Measurements from ENCODE around the gene RBPJ.

RBPJ gene

DNA sequence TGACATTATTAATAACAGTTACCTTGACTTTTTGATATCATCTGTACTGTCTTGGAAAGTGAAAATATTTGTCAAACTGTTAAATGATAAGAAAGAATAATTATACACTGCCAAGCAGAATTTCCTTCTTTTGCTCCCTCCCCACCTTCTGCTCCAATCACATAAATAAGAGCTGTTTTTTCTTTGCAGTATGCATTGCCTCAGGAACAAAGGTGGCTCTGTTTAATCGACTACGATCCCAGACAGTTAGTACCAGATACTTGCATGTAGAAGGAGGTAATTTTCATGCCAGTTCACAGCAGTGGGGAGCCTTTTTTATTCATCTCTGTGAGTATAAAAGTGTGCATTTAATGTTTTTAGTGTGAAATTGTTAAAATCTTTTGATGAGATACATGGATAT lies 103.3 kb downstream of the RBPJ start:
- no peak for DNase-seq

DNA sequence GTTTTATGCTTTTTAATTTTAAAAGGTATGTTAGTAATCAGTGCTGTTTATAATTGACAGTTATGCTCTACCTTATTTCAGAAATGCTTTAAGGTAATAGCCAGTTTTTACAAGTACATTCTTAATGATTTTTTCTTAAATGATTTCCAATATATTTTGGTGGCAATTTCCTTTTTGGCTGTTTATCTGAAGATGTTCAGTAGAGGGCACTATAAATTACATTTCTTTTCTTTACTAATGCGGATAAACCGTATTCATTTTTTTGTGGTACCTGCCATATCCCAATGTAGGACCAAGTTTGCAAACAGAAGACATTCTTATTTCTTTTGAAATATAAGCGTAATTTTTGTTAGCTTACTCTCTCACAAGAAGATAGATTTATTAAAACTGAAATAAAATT lies 104.0 kb downstream of the RBPJ start:
- DNase-seq, result no peak

DNA sequence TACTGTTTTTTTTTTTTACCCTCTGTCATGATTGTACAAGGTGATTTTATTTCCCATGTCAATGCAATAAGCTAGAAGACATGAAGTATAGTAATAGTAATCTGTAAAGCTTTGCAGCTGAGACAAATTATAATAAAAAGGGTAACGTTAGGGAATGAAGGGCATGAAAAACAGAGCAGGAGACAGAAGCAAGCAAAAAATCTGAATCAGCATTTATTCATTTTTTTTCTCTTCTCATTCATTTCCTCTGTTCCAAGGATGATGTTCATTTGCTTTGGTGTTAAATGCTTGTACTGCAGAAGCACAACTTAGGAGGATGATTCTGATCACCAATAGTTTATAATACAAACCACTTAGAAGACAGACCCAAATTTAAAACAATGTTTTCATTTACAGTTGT lies 105.1 kb downstream of the RBPJ start:
- DNase-seq, result no peak

DNA sequence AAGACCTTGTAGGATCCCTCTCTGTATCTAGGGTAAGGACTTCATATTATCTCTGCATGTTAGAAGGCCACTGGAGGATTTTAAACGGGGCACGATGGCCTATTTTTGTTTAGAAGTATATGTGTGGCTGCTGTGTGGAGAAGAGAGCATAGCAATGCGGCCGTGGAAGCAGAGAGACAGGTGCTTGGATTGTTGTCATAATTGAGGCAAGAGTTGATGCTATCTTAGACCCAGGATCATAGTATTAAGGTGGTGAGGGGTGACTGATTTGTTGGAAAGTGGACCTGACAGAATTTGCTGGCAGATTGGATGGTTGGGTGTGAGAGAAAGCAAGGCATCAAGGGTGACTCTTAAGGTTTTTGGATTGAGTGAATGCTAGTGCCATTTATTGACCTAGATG lies 106.1 kb downstream of the RBPJ start:
- DNase-seq, result no peak

DNA sequence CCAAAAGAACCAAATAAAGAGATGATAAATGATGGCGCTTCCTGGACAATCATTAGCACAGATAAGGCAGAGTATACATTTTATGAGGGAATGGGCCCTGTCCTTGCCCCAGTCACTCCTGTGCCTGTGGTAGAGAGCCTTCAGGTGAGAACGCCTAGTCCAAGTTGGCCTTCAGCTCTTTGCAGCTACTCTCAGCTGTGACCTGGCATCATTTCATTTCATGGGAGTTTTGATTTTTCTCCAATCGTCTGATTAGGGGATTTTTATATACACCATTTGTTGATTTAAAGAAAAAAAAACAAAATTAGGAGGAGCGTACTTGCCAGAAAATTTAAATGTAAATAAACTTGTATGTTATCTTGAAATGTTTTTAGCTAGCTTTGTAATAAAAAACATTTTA lies 109.1 kb downstream of the RBPJ start:
- no peak for DNase-seq

DNA sequence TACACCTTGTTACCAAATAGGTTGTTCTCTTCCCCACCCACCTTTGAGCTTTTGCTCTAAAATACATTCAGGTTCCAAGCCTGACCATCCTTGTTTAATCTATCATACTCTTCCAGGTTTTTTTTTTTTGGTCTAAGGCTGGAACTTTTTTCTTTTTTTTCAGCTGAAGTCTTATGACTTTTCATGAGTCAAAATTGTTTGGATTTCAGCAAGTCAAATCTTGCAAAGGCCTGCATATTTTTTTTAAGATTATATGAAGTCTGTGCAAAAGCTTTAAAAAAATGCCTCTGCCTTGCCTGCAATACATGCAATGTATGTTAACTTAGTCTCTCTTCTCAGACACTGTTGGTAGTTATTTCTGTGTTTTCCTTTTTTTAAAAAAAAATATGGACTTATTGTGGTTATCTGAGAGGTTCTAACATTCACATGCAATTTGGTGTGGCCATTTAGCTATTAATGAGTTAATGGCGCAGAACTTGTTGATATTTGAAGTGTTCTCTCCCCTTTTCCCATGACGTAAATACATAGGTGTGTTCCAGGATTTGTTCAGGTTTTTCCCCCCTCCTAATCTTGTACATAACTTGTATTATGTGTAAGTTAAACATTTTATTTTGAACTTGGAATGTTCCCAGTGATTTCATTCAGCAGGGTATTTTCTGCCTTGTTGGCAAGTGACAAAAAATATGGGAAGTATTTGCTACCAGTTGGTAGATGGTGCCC lies 110.8 kb downstream of the RBPJ start:
- no peak for DNase-seq

DNA sequence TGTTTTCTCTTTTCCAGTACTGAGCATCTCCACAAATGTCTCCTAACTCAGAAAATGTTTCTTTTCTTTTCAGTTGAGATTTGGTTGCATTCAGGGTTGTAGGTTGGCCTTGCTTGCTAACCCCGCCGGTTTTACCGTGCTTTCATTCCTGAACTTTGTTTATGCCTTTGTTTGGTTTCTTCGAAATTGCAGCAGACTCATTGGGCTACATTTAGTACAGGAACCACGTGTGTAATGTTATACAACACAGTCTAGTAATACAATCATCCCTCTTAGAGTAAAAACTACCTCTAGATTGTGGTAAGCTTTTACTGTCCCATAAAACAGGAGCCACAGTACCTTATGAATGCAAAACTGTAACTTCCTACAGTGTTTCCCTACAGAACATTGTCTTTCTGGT lies 111.6 kb downstream of the RBPJ start:
- no peak for DNase-seq

DNA sequence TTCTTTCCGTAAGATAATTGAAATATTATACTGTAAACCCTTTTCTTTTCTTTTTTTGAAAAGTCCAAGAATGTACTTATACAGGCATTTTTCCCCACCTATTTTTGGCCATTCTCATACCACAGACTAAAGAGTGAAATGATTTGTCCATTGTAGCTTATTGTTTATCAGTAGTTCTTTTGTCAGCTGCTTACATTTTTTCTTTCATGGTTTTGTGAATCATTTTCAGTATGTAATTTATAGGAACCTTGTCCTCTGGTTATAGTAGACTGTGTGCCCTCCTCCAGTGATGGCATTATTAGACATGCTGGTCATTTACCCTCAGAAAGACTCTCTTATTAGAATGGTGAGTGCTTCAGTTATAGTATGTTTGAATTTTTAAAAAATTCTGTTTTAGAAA lies 112.7 kb downstream of the RBPJ start:
- DNase-seq, result no peak

DNA sequence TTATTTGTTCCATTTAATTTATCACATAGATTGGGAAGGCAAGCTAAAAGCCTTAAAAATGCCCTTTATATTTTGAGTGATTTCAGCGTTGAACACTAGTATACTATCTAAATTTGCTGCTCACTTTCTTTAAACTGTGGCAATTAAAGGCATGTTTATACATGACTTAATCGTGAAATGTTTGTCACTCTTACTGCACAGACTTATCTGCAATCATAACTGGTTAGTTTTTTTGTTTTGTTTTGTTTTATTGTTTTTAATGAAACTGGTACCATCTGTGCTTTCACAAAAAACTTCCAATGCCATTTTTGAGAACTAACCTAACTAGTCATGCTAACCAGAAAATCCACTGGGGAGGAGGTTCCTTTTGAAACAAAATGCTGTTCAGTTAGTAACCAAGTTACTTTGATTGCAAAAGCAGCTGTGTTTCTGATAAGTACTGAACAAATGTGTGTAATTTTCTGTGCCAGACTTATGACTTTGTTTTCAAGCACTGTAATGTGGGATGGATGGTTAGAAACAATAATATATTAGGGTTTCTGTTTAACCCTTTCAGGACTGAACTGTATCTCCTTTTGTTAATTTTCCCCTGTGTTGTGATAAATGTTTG lies 113.3 kb downstream of the RBPJ start:
- DNase-seq, result no peak

DNA sequence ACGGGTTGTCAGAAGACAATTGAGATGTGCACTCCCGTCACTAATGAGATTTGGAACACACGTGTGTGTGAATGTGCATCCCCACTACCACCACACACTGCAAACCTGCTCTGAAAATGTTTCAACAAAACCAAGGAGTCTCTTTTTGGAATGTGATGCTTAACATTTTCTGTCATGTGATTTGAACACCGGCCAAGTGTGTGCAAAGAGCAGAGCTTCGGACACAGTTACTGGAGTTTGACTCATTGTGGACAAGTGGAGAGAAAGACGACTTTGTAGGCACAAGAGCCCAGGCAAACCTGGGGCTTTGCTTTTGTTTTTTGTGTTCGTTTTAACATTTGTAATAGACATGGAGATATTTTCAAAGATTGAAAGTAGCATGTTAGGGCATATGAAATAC lies 120.3 kb downstream of the RBPJ start:
- no peak for DNase-seq

DNA sequence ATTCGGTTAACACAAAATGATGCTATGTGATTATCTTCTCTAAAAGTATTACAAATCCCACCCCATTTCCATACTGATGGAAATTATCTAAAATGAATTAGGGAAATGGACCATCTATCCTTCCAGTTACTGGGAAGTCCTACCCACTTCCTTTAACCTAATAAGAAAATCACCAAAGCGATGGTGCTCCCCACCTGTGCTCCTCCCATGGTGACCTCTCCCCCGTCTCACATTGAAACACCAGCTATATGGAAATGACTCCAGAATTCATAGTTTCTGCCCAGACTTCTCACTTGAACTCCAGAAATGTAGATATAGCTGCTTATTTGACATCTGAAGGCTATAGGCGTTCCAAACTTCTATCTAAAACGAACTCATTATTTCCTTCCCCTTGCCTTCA lies 121.0 kb downstream of the RBPJ start:
- no peak for DNase-seq

DNA sequence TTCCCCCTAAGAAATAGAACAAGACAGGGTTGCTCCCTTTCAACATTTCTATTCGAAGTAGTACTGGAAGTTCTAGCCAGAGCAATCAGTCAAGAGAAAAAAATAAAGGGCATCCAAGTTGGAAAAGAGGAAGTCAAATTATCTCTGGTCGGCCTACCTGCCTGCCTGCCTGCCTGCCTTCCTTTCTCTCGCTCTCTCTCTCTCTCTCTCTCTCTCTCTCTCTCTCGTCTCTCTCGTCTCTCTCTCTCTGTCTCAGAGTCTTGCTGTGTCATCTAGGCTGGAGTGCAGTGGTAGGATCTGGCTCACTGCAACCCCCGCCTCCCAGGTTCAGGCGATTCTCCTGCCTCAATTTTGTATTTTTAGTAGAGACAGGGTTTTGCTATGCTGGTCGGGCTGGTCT lies 126.6 kb downstream of the RBPJ start:
- DNase-seq, result no peak

DNA sequence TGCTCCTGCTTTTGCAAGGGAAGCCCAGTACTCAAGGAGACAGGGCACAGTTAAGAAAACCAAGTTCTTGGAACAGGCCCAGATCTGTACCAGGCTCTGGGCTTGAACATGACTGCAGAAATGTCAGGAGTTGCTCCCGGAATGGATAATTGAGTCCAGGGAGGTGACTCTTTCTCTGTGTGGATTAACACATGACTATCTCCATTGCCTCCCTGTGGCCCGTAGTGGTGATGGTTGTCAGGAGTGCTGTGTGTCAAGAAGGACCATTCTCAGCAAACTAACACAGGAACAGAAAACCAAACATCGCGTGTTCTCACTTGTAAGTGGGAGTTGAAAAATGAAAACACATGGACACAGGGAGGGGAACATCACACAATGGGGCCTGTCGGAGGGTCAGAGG lies 129.6 kb downstream of the RBPJ start:
- DNase-seq, result no peak

DNA sequence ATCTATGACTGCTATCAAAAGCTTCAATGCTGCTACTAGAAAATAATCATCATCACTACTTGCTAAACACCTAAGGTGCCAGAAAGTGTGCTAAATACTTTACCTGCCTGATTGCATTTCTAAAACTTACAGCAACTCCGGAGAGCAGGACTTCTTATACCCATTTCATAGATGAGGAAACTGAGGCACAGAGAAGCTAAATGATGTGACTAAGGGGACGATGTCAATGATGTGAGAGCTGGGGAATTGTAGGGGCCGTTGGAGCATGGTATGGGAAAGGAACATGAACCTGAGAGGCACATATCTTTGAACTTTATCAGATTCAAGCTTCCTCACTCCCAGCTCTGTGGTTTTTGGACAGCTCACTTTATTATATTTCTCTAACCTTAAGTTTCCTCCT lies 130.8 kb downstream of the RBPJ start:
- no peak for DNase-seq

DNA sequence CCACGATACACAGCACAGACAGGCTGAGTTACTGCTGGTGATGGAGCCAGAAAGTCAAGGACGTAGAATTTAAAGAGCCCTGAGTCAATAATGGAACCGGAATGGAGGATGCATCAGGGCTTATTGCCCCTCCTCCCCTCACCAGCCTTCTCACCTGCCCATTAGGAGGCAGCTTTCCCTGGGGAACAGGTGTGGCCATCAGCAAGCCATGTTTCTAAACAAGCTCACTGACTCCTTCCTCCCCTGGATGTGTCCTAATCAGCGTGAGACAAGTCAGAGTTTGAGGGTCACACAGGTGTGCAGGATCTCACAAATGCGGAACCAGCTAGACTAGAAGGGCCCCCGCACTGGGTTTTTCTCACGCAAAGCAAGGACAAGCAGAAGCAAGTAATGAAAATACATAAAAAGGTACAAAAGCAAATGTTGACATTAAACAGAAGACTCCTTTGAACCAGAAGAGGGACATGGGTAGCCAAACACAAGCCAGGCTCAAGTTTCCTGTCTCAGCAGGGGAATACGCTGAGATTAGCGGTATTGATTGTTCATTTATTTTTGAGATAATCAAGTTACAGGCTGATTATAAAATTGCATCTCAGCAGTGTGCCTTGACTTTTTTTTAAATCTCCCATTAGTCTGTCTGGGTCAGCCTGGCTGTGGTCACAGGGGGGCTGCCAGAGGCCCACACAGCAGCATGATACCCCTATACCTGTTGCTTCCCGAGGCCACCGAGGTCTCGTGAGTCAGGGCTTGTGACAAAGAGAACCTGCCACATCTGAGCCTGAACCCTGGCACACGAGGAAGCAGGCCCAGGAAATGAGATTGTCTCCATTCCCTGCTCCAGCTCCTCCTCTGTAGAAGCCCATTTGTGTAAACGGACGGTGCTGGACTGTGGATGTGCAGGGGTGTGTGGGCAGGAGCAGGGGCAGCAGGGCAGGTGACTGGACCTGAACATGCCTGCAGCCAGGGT lies 132.0 kb downstream of the RBPJ start:
- no peak for DNase-seq

DNA sequence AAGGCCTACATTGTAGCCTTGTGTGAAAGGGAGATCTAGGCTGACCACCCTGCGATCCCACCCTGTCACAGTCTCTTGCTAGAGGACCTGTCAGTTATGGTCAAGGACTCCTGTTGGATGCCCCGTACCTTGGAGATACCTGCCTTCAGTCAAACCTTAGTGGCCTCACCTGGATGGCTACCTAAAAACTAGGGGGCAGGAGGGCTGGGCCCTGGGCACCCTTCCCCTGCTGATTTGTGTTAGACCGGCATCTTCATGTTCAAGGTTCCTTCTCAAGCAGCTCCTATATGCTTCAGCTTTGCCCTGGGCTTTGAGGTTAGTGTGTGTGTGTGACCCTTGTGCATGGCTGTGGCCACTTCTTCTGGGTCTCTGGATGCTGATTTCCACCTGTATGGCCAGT lies 134.1 kb downstream of the RBPJ start:
- DNase-seq, result no peak

DNA sequence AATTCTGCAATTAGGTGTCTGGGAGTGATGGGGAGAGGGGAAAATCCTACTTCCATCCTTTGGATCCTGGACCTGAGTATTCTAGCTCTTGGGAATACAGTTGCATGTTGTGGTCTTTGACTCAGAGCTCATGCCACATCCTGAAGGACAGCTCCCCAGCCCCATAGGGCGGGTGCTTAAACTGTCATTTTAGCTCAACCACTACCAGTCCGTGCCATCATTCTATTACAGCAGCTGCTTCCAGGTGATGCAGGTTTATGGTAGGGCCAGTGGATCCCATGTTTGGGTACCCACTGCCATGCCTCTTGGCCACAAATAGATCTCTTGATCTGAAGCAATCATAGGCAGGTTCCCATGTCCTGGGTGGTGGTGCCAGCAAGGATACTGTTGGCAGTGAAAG lies 134.8 kb downstream of the RBPJ start:
- no peak for DNase-seq

DNA sequence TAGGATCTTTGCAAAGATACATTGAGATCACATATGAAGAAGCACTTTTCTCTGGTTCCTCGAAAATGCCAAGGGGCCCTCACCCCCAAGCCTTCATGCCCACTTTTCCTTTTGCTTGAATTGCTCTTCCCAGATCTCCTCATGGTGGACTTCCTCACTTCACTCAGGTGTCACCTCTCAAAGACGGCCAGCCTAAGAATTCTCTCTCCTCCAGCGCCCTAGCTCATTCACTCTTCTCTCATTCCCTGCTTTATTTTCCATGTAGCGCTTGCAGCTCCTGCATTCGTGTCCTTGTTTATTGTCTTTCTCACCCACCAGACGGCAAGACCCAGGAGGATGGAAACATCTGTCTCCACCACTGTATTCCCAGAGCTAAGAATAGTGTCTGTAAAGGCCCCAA lies 136.6 kb downstream of the RBPJ start:
- no peak for DNase-seq

DNA sequence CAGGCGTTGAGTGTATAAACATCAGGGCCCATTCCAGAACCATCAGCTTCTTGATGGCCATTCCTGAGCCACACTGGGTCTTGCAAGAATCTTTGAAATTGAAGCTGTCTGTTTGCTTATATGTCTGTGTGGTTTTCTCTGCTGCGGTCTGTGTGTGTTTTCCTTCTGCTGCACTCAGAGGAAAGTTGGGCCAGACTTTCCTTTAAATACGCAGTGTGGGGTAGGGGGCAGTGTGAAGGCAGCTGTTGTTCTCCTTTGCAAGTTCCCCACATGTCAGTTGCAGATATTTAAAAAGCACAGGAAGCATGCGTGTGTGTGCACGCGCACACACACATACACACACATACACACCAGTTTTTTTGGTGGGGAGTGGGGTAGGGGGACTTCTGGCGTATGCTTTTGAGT lies 137.3 kb downstream of the RBPJ start:
- no peak for DNase-seq

DNA sequence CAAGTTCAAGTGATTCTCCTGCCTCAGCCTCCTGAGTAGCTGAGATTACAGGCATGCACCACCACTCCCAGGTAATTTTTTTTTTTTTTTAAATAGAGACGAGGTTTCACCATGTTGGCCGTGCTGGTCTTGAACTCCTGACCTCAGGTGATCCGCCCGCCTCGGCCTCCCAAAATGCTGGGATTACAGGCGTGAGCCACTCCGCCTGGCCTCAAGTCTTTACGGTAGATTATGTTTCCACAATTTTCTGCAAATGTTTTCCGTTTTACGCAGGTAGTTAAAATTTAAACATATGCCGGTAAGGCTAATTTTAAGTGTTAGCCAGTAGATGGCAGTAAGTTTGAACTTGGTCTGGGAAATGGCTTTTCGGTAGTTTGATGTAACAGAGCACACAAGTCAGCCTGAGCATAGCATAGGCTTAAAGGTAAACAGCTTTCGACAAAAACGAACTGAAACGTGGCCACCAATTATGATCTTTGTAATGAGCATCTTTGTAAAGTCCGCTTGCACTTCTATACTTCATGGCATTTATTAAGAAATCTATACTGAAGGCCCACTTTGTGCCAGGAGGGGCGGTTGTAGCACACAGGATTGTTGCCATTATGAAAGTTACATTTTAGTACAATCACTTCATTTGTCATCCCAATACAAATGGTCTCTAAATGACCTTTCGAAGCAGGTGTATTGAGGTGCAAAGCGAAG lies 138.4 kb downstream of the RBPJ start:
- peak; percentile 50 for DNase-seq

DNA sequence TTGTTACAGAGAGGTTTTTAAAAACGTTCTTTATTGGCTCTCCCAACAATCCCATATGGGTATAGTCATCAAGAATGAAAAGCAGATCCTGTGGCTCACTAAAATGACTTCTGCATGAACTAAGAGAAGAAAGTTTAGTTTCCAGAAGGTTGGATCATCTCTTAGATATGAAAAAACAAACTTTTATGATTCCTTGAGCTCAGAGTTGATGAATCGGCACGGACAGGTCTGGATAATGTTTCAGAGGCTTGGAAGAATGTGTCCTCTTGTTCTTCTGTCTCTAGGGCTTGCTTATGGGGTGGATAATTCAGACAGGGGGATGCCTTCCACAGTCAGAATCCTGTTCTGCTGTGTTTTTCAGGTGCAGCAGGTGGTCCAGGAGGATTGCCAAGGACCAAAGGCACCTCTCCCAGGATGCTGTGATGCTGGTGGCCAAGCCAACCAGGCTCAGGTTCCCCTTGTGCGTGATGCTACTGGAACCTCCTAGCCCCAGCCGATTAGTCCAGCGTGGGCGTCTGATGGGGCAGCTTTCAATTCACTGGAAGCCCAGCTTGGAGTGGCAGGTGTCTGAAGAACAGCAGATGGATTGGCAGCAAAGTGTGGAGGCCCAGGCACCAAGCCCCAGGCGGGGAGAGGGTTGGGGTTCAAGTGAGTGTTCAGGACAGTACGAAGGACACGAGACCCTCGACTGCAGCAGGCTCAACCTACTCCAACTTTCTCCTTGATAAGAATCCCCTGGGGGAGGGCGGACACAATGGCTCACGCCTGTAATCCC lies 139.1 kb downstream of the RBPJ start:
- no peak for DNase-seq

DNA sequence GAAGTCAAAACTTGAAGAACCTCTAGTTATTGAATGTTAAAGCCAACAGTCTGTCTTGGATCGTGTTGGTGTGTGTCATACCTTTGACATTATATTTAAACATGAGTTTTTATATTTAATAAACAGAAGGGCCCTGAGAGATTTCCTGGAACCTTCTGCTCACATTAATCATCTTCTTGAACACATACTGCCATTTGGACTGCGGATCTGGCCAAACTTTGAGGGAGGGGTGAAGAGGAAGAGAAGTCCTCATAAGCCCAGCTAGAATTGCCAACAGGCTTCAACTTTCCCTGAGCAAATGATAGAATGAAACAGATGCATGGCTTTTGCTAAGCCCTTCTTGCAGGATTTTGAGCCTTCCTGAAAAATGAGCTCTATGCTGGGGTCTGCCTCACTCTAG lies 142.1 kb downstream of the RBPJ start:
- no peak for DNase-seq

DNA sequence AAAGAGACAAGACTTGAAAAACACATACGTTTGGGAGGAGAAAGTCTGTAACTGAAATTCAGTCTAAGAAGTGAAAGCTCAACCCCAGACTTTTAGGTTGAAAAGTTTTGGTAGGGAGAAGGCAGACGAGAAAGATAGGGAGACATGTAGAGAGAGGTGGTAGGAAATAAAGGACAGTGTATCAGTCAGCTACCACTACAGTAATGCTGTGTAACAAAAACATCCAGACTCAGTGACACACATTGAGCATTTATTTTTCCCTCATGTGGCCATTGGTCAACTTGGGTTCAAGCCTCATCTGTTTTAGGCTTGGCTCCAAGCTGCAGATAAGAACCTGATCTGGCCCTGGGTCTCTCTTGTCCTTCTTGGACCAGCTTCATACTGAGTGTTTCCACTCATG lies 142.6 kb downstream of the RBPJ start:
- no peak for DNase-seq
